ENCODE results near the gene PCDHGB6.
"Not testable (repeated sequence)": the region's sequence is repeated elsewhere in the genome, so short reads cannot be mapped to it uniquely, and the experiment has no call there.

The PCDHGB6 gene

DNA sequence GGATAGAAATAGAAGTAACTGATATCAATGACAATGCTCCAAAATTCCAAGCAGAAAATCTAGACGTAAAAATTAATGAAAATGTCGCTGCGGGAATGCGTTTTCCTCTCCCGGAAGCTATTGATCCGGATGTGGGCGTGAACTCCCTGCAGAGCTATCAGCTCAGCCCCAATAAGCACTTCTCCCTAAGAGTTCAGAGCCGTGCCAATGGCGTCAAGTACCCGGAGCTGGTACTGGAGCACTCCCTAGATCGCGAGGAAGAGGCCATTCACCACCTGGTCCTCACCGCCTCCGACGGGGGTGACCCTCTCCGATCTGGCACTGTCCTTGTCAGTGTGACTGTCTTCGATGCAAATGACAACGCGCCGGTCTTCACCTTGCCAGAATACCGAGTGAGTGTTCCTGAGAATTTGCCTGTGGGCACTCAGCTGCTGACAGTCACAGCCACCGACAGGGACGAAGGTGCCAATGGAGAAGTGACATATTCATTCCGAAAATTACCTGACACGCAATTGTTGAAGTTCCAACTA is 5.8 kb downstream of the PCDHGB6 start:
- peaks cover 6% of the 10 kb centered on the region for H3K27me3 ChIP-seq (replicated peaks; ENCODE audit: control insufficient read depth, insufficient read depth, low read length)
- H3K4me1 ChIP-seq (ENCODE audit: control insufficient read depth, insufficient read depth, low read length) = no peaks in the 10 kb centered on the region
- peak overlapping the region; percentile 79 for H3K9ac ChIP-seq (ENCODE audit: low read length)
- H3K9me3 ChIP-seq (ENCODE audit: control insufficient read depth, low read length) = peaks cover 29% of the 10 kb centered on the region
- no peaks in the 10 kb centered on the region for H3K36me3 ChIP-seq (ENCODE audit: control insufficient read depth, insufficient read depth, low read length, severe bottlenecking)
- peak overlapping the region; percentile 85 for H3K4me3 ChIP-seq (ENCODE audit: low read length)
- no peak for DNase-seq (ENCODE audit: low read depth)

DNA sequence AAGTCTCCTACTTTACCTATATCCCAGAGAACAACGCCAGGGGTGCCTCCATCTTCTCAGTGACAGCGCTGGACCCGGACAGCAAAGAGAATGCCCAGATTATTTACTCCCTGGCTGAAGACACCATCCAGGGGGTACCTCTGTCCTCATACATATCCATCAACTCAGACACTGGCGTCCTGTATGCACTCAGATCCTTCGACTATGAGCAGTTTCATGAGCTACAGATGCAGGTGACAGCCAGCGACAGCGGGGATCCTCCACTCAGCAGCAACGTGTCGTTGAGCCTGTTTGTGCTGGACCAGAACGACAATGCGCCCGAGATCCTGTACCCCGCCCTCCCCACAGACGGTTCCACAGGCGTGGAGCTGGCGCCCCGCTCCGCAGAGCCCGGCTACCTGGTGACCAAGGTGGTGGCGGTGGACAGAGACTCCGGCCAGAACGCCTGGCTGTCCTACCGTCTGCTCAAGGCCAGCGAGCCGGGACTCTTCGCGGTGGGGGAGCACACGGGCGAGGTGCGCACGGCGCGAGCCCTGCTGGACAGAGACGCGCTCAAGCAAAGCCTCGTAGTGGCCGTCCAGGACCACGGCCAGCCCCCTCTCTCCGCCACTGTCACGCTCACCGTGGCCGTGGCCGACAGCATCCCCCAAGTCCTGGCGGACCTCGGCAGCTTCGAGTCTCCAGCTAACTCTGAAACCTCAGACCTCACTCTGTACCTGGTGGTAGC is 6.9 kb downstream of the PCDHGB6 start:
- peaks cover 28% of the 10 kb centered on the region for H3K9me3 ChIP-seq (ENCODE audit: control insufficient read depth, low read length)
- not testable (repeated sequence) for H3K4me1 ChIP-seq (ENCODE audit: control insufficient read depth, insufficient read depth, low read length); H3K36me3 ChIP-seq (ENCODE audit: control insufficient read depth, insufficient read depth, low read length, severe bottlenecking); H3K27me3 ChIP-seq (replicated peaks; ENCODE audit: control insufficient read depth, insufficient read depth, low read length); H3K9ac ChIP-seq (ENCODE audit: low read length); DNase-seq (ENCODE audit: low read depth)
- peak overlapping the region; percentile 43 for H3K4me3 ChIP-seq (ENCODE audit: low read length)

- not testable (repeated sequence) for H3K9ac ChIP-seq (ENCODE audit: low read length); H3K36me3 ChIP-seq (ENCODE audit: control insufficient read depth, insufficient read depth, low read length, severe bottlenecking); H3K4me1 ChIP-seq (ENCODE audit: control insufficient read depth, insufficient read depth, low read length); DNase-seq (ENCODE audit: low read depth); H3K27me3 ChIP-seq (replicated peaks; ENCODE audit: control insufficient read depth, insufficient read depth, low read length)
- peak overlapping the region; percentile 43 for H3K4me3 ChIP-seq (ENCODE audit: low read length)
- peaks cover 27% of the 10 kb centered on the region for H3K9me3 ChIP-seq (ENCODE audit: control insufficient read depth, low read length)
These were observed 7.4 kb downstream of the PCDHGB6 start for GRCh38 chr5:141415275-141415618.

DNA sequence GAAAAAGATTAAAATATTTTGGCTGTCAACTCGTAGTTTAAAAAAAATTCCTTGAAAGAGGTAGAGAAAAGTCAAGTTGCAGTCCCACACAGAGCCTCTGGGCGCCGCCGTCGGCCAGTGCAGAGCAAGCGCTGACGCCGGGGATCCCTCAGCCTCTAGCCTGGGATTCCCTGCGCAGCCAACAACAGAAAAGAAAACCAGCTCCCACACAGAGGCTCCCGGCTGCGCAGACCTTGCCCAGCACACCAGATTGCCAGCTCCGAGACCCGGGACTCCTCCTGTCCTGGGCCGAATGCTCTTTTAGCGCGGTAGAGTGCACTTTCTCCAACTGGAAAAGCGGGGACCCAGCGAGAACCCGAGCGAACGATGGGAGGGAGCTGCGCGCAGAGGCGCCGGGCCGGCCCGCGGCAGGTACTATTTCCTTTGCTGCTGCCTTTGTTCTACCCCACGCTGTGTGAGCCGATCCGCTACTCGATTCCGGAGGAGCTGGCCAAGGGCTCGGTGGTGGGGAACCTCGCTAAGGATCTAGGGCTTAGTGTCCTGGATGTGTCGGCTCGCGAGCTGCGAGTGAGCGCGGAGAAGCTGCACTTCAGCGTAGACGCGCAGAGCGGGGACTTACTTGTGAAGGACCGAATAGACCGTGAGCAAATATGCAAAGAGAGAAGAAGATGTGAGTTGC is 9.8 kb downstream of the PCDHGB6 start, which contains the start of gene PCDHGB7:
Gene PCDHGB7 (plus strand): TSS at position 184 of the 679 bp plus-strand sequence. CDS start 183 bp downstream, at position 367.
- not testable (repeated sequence) for H3K36me3 ChIP-seq (ENCODE audit: control insufficient read depth, insufficient read depth, low read length, severe bottlenecking); H3K4me1 ChIP-seq (ENCODE audit: control insufficient read depth, insufficient read depth, low read length); H3K27me3 ChIP-seq (replicated peaks; ENCODE audit: control insufficient read depth, insufficient read depth, low read length)
- peak within 1 kb of the TSS; percentile 81 for H3K4me3 ChIP-seq (ENCODE audit: low read length)
- peaks cover 42% of the 10 kb centered on the region for H3K9me3 ChIP-seq (ENCODE audit: control insufficient read depth, low read length)
- DNase-seq (ENCODE audit: low read depth) = peak; percentile 72
- H3K9ac ChIP-seq (ENCODE audit: low read length) = peak within 1 kb of the TSS; percentile 70

DNA sequence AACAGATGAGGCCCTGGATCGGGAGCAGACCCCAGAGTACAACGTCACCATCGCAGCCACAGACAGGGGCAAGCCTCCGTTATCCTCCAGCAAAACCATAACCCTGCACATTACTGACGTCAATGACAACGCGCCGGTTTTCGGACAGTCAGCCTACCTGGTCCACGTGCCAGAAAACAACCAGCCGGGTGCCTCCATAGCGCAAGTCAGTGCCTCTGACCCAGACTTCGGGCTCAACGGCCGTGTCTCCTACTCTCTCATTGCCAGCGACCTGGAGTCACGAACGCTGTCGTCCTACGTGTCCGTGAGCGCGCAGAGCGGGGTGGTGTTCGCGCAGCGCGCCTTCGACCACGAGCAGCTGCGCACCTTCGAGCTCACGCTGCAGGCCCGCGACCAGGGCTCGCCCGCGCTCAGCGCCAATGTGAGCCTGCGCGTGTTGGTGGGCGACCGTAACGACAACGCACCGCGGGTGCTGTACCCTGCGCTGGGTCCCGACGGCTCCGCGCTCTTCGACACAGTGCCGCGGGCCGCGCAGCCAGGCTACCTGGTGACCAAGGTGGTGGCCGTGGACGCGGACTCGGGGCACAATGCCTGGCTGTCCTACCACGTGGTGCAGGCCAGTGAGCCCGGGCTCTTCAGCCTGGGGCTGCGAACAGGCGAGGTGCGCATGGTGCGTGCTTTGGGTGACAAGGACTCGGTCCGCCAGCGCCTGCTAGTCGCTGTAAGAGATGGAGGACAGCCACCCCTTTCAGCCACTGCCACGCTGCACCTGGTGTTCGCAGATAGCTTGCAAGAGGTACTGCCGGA is 11.5 kb downstream of the PCDHGB6 start:
- H3K36me3 ChIP-seq (ENCODE audit: control insufficient read depth, insufficient read depth, low read length, severe bottlenecking) = no peaks in the 10 kb centered on the region
- H3K9ac ChIP-seq (ENCODE audit: low read length) = no peak overlapping the region
- H3K4me3 ChIP-seq (ENCODE audit: low read length) = peak overlapping the region; percentile 4
- no peaks in the 10 kb centered on the region for H3K27me3 ChIP-seq (replicated peaks; ENCODE audit: control insufficient read depth, insufficient read depth, low read length)
- no peak for DNase-seq (ENCODE audit: low read depth)
- no peaks in the 10 kb centered on the region for H3K4me1 ChIP-seq (ENCODE audit: control insufficient read depth, insufficient read depth, low read length)
- peaks cover 45% of the 10 kb centered on the region for H3K9me3 ChIP-seq (ENCODE audit: control insufficient read depth, low read length)

DNA sequence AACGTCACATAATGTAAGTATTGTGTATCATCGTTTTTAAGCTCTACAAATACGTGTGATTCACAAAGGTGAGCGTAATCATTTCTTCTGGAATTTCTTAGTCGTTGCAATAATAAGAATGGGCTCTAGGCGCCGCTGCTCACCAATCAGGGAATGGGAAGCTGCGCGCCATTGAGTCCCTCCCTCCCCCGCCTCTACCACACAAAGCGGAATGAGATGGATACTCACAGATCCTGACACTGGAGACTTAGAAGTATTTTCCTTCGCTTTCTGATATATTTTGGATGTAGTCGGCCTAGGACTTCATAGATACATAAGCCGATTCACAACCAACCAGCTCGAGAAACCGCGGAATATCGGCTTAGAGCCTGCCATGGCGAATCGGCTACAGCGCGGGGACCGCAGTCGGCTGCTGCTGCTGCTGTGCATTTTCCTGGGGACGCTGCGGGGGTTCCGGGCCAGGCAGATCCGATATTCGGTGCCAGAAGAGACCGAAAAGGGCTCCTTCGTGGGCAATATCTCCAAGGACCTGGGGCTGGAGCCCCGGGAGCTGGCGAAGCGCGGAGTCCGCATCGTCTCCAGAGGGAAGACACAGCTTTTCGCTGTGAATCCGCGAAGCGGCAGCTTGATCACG is 13.2 kb downstream of the PCDHGB6 start, which contains the start of gene PCDHGA11:
Gene PCDHGA11 (plus strand): TSS at position 197 of the 634 bp plus-strand sequence. CDS start 177 bp downstream, at position 374.
- no peaks in the 10 kb centered on the region for H3K4me1 ChIP-seq (ENCODE audit: control insufficient read depth, insufficient read depth, low read length)
- H3K9ac ChIP-seq (ENCODE audit: low read length) = peak within 1 kb of the TSS; percentile 70
- peak within 1 kb of the TSS; percentile 84 for H3K4me3 ChIP-seq (ENCODE audit: low read length)
- H3K9me3 ChIP-seq (ENCODE audit: control insufficient read depth, low read length) = peaks cover 44% of the 10 kb centered on the region
- H3K27me3 ChIP-seq (replicated peaks; ENCODE audit: control insufficient read depth, insufficient read depth, low read length) = no peaks in the 10 kb centered on the region
- no peaks in the 10 kb centered on the region for H3K36me3 ChIP-seq (ENCODE audit: control insufficient read depth, insufficient read depth, low read length, severe bottlenecking)
- DNase-seq (ENCODE audit: low read depth) = peak; percentile 50

- Histone ChIP-seq H3K9me3 (ENCODE audit: control insufficient read depth, low read length) (peaks cover 44% of the 10 kb centered on the region), H3K36me3 (ENCODE audit: control insufficient read depth, insufficient read depth, low read length, severe bottlenecking) (no peaks in the 10 kb centered on the region)
- DNase-seq (ENCODE audit: low read depth) = no peak
These were observed 13.7 kb downstream of the PCDHGB6 start for GRCh38 chr5:141421489-141421855.

GRCh38 chr5:141422742-141423291 is 15.0 kb downstream of the PCDHGB6 start:
- Histone ChIP-seq H3K9me3 (ENCODE audit: control insufficient read depth, low read length) (peaks cover 55% of the 10 kb centered on the region), H3K4me3 (ENCODE audit: low read length) (peak overlapping the region; percentile 52), H3K4me1 (ENCODE audit: control insufficient read depth, insufficient read depth, low read length) (no peaks in the 10 kb centered on the region), H3K36me3 (ENCODE audit: control insufficient read depth, insufficient read depth, low read length, severe bottlenecking) (peaks cover 6% of the 10 kb centered on the region), H3K27me3 (replicated peaks; ENCODE audit: control insufficient read depth, insufficient read depth, low read length) (no peaks in the 10 kb centered on the region), H3K9ac (ENCODE audit: low read length) (no peak overlapping the region)
- no peak for DNase-seq (ENCODE audit: low read depth)

More at GRCh38 chr5:141421489-141421855, 13.7 kb downstream of the PCDHGB6 start:
- Histone ChIP-seq H3K27me3 (replicated peaks; ENCODE audit: control insufficient read depth, insufficient read depth, low read length) (no peaks in the 10 kb centered on the region), H3K4me1 (ENCODE audit: control insufficient read depth, insufficient read depth, low read length) (no peaks in the 10 kb centered on the region), H3K4me3 (ENCODE audit: low read length) (peak overlapping the region; percentile 84), H3K9ac (ENCODE audit: low read length) (peak overlapping the region; percentile 70)

DNA sequence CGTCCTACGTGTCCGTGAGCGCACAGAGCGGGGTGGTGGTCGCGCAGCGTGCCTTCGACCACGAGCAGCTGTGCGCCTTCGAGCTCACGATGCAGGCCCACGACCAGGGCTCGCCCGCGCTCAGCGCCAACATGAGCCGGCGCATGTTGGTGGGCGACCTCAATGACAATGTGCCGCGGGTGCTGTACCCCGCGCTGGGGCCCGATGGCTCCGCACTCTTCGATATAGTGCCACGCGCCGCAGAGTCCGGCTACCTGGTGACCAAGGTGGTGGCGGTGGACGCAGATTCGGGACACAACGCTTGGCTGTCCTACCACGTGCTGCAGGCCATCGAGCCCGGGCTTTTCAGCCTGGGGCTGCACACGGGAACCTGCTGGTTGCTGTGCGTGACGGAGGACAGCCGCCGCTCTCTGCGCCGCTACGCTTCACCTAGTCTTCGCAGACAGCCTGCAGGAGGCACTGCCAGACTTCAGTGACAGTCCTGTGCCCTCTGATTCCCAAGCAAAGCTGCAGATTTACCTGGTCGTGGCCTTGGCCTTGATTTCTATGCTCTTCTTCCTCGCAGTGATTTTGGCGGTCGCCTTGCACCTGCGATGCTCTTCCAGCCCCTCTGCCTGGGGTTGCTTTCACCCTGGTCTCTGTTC is 20.1 kb downstream of the PCDHGB6 start:
- no peak for DNase-seq (ENCODE audit: low read depth)
- Histone ChIP-seq H3K4me1 (ENCODE audit: control insufficient read depth, insufficient read depth, low read length) (peaks cover 16% of the 10 kb centered on the region), H3K9ac (ENCODE audit: low read length) (no peak overlapping the region), H3K27me3 (replicated peaks; ENCODE audit: control insufficient read depth, insufficient read depth, low read length) (no peaks in the 10 kb centered on the region), H3K4me3 (ENCODE audit: low read length) (no peak overlapping the region), H3K36me3 (ENCODE audit: control insufficient read depth, insufficient read depth, low read length, severe bottlenecking) (peaks cover 12% of the 10 kb centered on the region), H3K9me3 (ENCODE audit: control insufficient read depth, low read length) (peaks cover 35% of the 10 kb centered on the region)

Measured in adipocyte (in vitro differentiated cells).